NOMO-1 treated with DMSO at 0.1 percent for 48 hours (cell line): ENCODE data around the gene SHROOM3.
"Not testable (repeated sequence)": the region's sequence is repeated elsewhere in the genome, so short reads cannot be mapped to it uniquely, and the experiment has no call there.

Experiments used
- DNase-seq: peaks from one replicate; lab custom pipeline; 2025; ENCODE audit not compliant: unreplicated experiment; lab: John Stamatoyannopoulos, UW

Gene SHROOM3

GRCh38 chr4:76714226-76714625 lies 279.2 kb downstream of the SHROOM3 start:
- no peak for DNase-seq

GRCh38 chr4:76716020-76716419 lies 281.0 kb downstream of the SHROOM3 start:
- no peak for DNase-seq

DNA sequence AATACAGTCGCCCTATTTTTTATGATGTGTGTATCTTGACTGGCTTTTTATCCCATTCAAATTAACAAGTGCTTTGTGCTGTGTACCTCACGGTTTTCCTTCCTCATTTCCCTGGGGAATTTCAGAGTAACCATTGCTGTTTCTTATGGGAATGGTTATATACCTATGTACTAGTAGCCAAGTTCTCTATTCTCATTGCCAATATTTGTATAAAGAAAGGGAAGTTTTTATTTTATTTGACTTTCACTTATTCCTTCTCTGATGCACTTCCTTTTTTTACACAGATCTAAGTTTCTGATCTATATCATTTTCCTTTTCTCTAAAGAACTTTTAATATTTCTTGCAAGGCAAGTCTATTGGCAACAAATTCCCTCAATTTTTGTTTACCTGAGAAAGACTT lies 281.6 kb downstream of the SHROOM3 start:
- DNase-seq, result peak; percentile 66

GRCh38 chr4:76717431-76717830 lies 282.4 kb downstream of the SHROOM3 start:
- no peak for DNase-seq

- DNase-seq, result no peak
Observed at GRCh38 chr4:76718021-76718420, 283.0 kb downstream of the SHROOM3 start.

DNA sequence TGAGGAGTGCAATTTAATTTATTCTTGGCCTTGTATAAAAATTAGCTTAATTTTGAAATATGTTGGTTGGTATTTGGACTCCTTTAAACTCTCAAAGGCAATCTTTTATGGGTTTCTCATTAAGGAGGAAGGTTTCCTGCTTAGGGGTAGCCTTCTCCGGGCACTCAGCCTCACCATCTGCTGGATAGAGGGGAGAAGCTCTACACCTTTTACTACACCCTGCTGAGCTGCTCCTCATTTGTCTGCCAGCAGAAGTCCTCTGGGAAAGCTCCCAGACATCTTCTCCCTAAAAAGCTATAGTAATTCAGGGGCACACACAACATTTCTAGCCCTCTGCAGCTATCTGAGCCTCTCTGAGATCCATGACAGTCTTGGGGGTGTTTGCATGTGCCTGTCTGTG lies 283.8 kb downstream of the SHROOM3 start:
- no peak for DNase-seq

- DNase-seq, result no peak
Observed at GRCh38 chr4:76720121-76720520, 285.1 kb downstream of the SHROOM3 start.

DNA sequence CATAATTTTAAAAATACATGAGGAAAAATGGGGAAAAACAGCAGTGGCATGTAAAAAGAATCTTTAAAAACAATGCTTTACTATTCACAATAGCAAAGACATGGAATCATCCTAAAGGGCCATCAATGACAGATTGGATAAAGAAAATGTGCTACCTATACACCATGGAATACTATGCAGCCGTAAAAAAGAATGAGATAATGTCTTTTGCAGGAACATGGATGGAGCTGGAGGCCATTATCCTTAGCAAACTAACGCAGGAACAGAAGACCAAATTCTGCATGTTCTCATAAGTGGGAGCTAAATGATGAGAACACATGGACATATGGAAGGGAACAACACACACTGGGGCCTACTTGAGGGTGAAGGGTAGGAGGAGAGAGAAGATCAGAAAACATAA lies 287.1 kb downstream of the SHROOM3 start:
- DNase-seq, result not testable (repeated sequence)

DNA sequence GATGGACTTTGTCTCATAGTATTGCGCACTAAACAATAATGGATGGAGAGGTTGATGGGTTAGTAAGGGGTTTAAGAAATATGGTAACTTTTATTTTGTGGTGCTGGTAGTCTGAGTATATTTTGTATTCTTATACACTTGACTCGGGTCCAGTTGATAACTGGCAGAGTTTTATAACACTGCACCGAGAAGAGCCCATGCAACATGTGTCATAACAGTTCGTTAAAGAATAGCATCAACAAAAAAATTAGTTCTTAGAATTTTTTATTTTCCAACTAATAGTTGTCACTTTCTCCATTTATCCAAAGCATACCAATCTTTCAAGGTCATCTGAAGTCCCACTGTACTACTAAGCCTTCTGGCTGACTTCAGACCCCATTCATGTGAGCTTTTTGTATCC lies 287.8 kb downstream of the SHROOM3 start:
- no peak for DNase-seq

GRCh38 chr4:76723373-76723772 lies 288.3 kb downstream of the SHROOM3 start:
- no peak for DNase-seq

DNA sequence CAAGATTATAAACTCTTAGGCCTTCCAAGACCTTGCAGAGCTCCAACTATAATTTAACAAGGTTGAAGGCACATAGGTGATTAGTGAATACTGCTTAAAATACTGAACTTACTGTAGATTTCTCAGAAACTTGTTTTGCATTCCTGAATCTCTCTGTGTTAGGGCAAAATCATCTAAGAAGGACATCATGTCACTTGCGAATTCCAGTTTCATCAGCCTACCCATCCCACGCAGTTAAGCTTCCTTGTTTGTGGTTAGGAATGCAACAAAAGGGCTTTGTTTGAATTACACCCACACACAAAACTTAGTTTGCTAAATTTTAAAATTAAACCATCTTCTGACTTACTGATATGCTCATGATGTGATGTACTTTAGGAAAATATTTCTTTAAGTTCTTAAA lies 288.9 kb downstream of the SHROOM3 start:
- no peak for DNase-seq

DNA sequence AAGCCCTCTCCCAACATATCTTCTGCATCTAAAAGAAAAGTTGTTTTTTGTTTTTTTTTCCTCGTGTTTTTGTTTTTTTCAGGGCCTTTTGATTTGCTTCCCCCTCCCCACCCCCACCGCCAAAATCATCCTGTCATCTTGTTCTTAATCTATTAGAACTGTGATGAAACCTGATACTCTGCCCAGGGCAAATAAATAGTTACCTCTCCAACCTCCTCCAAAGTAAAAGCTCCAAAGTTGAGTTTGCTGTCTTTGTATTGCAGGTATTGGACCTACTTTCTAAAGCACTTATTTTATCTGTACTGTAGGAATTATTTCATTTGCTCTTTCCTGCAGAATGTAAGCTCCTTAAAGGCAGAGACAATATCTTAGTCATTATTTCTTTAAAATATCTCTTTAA lies 290.0 kb downstream of the SHROOM3 start:
- no peak for DNase-seq

DNA sequence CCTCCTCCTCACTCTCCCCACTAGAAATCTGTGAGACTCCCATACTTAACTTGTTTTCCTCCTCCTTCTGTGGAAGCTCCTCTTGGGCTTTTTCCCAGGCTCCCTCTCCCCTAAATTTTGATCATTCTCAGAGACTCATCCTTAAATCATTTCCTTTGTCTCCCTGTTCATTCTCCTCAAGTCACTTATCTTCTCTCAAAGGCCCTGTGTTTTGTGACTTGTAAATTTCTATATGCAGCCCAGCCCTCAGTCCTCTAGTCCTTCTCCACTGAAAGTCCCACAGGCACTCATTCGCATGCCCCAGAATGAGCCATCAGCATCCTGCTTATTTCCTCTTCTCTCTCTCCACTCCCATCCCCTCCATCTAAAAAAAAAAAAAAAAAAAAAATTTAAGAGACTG lies 291.1 kb downstream of the SHROOM3 start:
- no peak for DNase-seq

GRCh38 chr4:76726631-76727030 lies 291.6 kb downstream of the SHROOM3 start:
- no peak for DNase-seq

GRCh38 chr4:76727934-76728333 lies 292.9 kb downstream of the SHROOM3 start:
- DNase-seq, result not testable (repeated sequence)

DNA sequence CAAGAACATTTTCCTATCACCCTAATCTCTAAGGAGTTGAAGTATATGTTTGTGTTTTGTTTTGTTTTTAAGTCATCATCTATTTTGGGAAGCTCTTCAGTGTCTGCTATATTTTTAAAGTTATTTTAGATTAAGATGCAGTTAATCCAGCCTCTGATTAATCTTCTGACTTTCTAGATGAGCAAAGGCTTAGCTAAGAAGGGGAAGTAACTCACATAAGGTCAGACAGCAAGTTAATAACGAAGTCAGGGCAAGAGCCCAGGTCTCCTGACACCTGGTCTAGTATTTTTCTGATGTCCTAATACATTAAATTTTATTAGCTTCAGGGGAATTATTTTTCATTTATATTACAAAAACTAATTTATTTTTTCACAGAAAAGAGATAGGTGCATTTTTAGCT lies 294.4 kb downstream of the SHROOM3 start:
- DNase-seq, result no peak

DNA sequence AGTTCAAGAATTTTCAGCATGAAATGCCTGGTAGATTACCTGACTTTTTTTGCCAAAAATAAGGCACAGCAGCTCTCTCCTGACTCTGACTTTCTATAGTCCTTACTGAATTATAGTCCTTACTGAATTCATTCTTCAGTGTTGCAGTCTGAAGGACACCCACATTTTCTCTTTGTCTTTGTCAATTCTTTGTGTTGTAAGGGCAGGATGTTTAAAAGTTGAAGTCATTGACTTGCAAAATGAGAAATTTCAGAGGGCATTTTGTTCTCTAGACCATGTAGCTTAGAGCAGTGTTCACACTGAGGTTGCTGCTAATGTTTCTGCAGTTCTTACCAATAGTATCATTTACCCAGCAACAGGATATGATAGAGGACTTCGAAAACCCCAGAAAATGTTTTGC lies 295.0 kb downstream of the SHROOM3 start:
- DNase-seq, result no peak

DNA sequence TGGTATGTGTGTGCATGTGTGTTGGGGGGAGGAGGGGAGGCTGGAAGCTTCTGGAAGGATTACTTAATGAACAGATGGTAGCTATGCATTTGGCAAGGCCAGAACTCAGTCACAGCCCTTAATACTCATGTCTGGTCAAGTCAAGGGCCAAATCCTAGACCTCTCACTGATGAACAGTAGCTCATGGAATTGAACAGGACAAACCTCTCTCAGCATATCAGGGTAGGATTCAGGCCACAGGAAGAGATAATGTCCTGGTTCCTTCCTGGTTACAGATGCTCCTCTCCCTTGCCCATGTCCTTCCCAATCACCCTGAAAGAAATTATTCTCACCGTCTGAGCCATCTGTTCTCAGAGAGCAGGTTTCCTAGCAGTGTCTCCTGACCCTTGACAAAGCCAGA lies 297.2 kb downstream of the SHROOM3 start:
- DNase-seq, result no peak

GRCh38 chr4:76733068-76733771 lies 298.2 kb downstream of the SHROOM3 start:
- no peak for DNase-seq

DNA sequence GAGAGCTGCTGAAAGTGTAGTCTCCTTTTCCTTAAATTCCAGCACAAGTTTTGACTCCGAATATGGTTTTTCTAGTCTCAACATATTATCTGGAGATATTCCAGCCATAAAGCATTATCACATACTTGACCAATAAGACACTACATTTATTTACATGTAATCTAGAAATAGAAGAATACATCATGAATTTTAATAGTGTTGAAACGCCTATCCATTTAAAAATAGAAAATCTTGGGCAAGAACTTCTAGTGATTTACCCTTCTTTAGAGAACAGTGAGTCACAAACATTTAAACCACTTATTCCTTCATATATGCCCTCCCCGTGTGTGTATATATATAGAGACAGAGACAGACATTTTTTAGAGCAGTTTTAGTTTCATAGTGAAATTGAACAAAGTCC lies 301.4 kb downstream of the SHROOM3 start:
- peak; percentile 90 for DNase-seq

DNA sequence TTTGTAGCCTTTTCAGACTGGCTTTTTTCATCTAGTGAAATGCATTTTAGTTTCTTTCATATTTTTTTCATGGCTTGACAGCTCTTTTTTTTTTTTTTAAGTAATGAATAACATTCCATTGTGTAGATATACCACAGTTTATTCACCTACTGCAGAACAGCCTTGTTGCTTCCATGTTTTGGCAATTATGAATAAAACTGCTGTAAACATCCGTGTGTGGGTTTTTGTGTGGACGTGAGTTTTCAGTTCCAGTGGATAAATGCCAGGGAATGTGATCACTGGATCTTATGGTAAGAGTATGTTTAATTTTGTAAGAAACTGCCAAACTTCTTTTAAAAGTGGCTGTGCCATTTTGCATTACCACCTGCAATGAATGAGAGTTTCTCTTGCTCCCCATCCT lies 302.2 kb downstream of the SHROOM3 start:
- no peak for DNase-seq

DNA sequence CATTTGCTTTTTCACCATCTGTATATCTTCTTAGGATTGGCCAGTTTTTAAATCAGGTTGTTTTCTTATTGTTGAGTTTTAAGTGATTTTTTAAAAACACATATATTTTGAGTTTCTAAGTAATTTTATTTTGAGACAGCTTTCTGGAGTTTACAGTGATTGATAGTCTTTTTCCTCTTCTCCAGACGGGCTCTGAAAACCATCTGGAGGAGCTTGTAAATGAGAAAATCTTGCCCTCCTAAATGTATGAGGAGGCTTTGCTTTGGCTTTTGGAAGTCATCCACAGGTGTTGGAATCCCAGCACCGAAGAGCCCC lies 302.7 kb downstream of the SHROOM3 start:
- no peak for DNase-seq

- DNase-seq, result no peak
Observed at GRCh38 chr4:76738086-76738931, 303.3 kb downstream of the SHROOM3 start.
